Cerebellar nuclear complex (tissue), 1 donor: ENCODE measurements around the gene ZNF177.
A peak's percentile ranks its signal among the peaks of the same experiment; 100 is the strongest.
"Not testable (repeated sequence)": the region's sequence is repeated elsewhere in the genome, so short reads cannot be mapped to it uniquely, and the experiment has no call there.

Experiments used
- DNase-seq, 2 experiments: peaks; one replicate each; lab custom pipeline; 2025; lab: John Stamatoyannopoulos, UW

Gene ZNF177

DNA sequence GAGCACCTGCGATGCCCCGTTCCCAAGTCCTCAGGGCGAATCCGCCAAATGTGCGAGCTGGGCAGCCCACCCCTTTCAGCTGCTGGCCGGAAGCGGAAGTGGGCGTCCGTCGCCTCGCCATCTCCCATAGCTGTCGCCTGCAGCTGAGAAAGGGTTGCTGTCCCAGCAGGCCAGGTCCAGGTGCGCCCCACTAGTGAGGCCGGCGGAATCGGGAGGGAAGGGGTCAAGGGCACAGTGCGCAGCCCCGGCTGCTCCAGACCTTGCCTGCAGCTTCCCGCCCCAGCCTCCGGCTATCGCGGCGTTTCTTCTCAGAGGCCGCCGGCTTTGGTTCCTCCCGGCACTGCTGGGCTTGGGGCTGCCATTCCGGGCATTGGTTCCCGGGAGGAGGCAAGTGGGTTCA is at the start of gene ZNF177:
ZNF177 (plus strand) TSS at position 109 of the 400 bp plus-strand sequence. CDS start 15,299 bp downstream, outside the sequence.
- no peak for DNase-seq

DNA sequence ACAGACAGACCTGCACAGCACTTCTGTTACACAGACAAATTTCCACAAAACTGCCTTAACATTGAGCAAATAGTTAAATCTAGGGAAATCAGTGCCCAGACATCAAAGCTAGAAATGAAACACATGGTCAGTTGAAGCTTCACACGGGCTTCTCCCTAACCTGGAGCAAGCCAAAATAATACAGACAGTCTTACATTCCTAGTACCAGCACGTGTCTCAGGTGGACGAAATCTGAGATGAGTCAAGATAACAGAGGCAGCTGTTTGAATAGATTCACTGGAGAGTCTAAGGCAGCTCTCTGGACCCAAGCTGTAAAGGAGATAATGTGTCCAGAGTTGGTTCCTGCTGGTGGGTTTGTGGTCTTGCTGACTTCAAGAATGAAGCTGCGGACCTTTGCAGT is 49.1 kb upstream of the ZNF177 start:
- no peak for DNase-seq

GRCh38 chr19:9321338-9321737 is 41.5 kb upstream of the ZNF177 start:
- DNase-seq: no peak

- DNase-seq: not testable (repeated sequence)
Observed at GRCh38 chr19:9321756-9322155, 41.1 kb upstream of the ZNF177 start.

DNA sequence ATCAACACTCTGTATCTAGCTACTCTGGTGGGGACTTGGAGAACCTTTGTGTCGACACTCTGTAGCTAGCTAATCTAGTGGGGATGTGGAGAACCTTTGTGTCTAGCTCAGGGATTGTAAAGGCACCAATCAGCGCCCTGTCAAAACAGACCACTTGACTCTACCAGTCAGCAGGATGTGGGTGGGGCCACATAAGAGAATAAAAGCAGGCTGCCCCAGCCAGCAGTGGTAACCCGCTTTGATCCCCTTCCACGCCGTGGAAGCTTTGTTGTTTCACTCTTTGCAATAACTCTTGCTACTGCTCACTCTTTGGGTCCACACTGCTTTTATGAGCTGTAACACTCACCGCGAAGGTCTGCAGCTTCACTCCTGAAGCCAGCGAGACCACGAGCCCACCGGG is 40.6 kb upstream of the ZNF177 start:
- DNase-seq: not testable (repeated sequence)

DNA sequence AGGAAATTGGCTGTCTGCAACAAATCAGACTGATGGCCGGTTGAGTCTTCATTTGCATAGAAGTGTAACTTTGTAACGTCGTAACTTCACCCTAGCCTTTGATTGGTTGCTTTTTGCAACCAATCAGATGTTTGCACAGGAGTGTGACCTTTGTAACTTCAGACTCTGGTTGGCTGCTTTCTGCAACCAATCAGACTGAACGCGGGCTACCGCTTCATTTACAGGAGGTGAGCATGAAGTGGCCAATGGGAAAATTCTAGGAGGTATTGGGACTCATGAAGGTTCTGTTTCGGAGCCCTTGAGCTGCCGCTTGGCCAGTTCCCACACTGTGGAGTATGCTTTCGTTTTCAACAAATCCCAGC is 39.3 kb upstream of the ZNF177 start:
- peak; percentile 14 to 69 for DNase-seq

GRCh38 chr19:9323919-9324583 is 38.8 kb upstream of the ZNF177 start, which contains the start of gene ZNF559:
Gene ZNF559 (plus strand): TSS chr19:9324179. CDS start chr19:9338550, 14,371 bp downstream.
- peak in 1 of 2 experiments; percentile 79 for DNase-seq

DNA sequence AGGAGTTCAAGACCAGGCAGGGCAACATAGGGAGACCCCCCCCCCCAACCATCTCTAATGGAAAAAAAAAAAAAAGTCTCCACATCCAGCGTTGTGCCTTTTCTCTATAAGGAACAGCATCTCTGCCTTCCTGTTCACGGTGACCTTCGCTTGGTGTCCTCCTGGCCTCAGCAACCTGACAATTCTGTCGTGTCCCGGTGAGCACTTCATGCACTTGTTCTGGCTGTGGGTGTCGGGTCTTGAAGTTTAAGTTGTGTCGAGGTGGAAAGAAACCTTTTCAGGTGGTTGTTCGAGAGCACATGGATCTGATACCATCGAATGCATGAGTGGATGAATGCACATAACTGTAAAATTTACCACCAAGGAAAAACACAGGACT is 38.2 kb upstream of the ZNF177 start:
- DNase-seq: no peak

- DNase-seq: no peak
Observed at GRCh38 chr19:9329999-9330398, 32.8 kb upstream of the ZNF177 start.

- no peak for DNase-seq
Observed at GRCh38 chr19:9342610-9343304, 20.1 kb upstream of the ZNF177 start.

DNA sequence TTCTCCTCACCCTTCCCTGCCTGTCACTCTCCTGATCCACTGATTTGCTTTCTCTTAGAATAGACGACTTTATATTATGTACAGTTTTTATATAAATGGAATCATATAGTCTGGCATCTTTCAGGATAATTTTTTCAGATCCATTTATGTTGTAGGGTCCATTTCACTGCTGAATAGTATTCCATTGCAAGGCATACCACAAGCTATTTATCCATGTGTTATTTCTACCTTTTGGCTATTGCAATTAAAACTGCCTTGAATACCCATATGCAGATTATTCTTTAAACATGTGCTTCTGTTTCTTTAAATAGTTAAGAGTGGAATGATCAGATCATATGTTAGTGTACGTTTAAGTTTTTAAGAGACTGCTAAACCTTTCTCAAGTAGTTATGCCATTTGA is 17.8 kb upstream of the ZNF177 start:
- DNase-seq: no peak

GRCh38 chr19:9348253-9348652 is 14.6 kb upstream of the ZNF177 start:
- DNase-seq: no peak

GRCh38 chr19:9348671-9349070 is 14.1 kb upstream of the ZNF177 start:
- no peak for DNase-seq

DNA sequence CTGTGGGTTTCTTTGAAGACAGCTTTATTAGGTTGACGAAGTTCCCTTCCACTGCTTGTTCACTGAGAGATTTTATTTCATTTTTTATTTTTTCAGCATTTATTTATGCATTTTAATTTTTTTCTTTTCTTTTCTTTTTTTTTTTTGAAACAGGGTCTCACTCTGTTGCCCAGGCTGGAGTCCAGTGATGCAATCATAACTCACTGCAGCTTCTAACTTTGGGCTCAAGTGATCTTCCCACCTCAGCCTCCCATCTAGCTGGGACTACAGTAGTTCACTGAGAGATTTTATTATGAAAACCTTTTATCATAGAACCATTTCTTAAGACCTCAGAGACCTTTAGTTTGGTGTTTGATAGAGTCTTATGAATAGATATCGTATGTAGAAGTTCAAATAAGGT is 10.3 kb upstream of the ZNF177 start:
- no peak for DNase-seq

DNA sequence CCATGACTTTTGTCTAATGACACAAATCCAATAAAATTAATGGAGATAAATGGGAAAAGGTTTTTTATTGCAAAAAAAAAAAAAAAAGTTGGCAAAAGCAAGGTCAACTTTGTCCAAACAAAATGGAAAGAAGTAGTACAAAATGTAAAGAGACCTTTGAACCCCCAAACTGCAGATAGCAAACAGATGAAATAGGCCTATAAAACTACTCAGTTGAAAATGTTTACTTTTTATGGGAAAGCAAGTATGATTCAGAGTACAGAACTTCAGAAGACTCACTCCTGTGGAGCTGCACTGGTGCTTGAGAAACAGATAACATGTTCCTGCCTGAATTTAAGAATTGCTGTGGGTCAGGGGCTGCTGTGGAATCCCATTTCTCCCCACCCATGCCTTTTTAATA is 9.8 kb upstream of the ZNF177 start:
- no peak for DNase-seq

GRCh38 chr19:9354651-9355050 is 8.2 kb upstream of the ZNF177 start:
- DNase-seq: no peak

- DNase-seq: no peak
Observed at GRCh38 chr19:9370738-9371619, 8.2 kb downstream of the ZNF177 start.

DNA sequence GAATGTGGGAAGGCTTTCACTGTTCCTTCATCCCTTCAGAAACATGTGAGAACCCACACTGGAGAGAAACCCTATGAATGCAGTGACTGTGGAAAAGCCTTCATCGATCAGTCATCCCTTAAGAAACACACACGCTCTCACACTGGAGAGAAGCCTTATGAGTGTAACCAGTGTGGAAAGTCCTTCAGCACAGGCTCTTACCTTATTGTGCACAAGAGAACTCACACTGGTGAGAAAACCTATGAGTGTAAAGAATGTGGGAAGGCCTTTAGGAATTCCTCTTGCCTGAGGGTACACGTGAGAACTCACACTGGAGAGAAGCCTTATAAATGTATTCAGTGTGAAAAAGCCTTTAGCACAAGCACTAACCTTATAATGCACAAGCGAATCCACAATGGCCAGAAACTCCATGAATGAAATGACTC is 18.6 kb downstream of the ZNF177 start:
- no peak for DNase-seq

DNA sequence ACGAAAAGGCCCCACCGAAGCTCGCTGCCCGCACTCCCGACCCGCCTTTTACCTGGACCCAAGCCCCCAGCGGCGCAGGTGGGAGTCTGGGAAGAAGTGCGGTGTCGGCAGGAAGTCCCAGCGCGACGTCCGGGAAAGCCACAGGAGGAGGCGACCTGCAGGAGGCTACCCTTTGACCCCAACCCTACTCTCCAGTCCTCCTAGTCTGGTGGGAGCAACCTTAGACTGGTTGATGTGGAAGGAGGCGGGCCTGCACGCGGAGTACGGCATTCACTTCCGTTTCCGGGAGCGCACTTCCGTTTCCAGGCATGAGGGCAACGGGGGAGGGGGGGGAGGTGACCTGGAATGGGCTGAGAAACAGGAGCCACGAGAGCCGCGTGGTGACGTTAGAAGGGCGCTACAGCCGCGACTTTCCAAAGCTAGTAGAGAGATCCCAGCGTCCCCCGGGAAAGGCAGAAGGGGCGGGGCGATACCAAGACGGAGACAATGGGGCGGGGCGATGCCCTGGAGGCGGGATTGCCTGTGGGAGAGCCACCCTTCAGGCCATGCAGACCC is 44.1 kb downstream of the ZNF177 start:
- DNase-seq: no peak

DNA sequence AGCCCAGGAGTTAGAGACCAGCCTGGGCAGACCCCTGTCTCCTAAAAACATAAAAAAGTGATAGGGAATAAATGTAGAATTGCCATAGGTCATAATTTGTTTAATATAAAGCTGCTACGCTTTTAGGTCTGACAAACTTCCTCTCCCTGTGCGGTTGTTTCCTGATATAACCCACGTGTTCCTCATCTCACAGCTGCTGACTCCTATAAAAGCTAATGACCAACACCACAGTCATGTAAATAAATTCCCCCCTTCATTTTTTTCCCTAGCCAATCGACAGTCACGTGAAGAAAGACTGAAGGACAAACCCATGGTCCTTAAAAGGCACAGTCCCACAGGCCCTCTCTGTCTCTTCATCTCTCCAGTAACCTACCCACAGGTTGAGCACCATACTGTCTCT is 45.0 kb downstream of the ZNF177 start:
- no peak for DNase-seq

DNA sequence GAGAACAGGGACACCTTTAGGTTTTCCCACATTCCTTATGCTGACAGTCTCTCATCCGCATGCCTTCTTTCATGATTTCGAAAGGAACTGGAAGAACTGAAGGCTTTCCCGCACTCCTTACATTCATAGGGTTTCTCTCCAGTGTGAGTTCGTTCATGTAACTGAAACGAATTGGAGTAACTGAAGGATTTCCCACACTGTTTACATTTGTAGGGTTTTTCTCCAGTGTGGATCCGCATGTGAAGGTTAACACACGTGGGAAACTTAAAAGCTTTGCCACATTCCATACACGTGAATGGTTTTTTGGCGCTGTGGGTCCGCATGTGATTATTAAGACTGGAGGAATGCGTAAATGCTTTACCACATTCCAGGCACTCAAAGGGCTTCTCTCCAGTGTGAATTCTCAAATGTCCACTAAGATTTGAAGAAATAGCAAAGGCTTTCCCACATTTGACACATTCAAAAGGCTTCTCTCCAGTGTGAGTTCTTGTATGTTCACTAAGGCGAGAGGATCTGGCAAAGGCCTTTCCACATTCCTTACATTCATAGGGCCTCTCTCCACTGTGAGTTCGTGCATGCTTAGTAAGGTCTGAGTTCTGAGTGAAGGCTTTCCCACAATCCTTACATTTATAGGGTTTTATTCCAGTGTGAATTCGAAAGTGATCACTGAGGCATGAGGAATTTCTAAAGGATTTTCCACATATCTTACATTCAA is 50.6 kb downstream of the ZNF177 start:
- DNase-seq: no peak

GRCh38 chr19:9427941-9428340 is 65.1 kb downstream of the ZNF177 start:
- DNase-seq: no peak
